ENCODE data around the gene SMARCB1. TPM values are rescaled to one million over a fixed set of nuclear protein-coding genes. Genes with fewer than 3 reads are reported as not detected.

Gene SMARCB1
- total and polyA plus RNA-seq, 2 donors (not counting 1 experiment from before 2014, with no cell fraction given): 179 to 190 TPM

DNA sequence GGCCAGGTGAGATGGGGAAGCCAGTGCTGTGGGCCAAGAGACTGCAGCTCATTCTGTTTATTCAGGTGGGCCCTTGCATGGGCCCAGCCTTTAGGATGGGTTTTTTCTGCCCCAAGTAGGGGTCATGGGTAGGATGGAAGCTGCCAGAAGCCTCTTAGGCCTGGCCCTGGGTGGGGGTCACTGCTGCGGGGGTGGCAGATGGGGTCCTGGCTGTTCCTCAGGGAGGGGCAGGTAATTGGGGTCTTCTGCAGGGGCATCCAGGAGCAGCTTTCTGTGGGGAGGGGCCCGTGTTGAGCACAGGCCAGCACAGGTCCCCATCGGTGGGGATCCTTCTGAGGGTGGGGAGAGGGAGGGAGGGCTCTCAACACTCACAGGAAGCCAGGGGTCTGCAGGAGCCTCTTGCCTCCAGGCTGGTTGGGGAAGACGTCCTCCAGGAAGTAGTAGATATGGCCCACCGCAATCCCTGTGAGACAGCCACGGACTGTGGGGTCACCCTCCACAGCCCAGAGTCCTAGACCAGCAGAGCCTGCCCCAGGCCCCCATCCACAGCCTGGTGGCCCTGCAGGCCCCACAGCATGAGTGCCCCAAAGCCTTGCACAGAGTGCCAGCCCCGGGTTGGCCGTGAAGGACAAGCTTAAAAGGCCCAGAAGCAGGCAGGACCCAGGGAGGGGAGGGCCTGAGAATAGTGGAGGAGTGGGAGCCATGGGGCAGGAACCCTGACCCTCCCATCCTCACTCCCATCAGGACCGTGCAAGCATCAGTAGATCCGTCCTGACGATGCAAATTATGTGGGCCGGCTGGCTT, 50.1 kb downstream of the SMARCB1 start:
- Histone ChIP-seq H4K20me1 (ENCODE audit: control insufficient read depth, insufficient read depth, low read length, poor library complexity, severe bottlenecking) (peaks cover 30% of the 10 kb centered on the region), H3K4me3 (ENCODE audit: control extremely low read depth in 1 of 5, extremely low read depth in 1 of 5, insufficient read depth in 1 of 5, low read depth in 2 of 5, low read length in 4 of 5) (peak overlapping the region in 1 of 5 experiments; percentile 69), H3K9ac (ENCODE audit: low read length) (peak overlapping the region; percentile 75), H3K4me2 (replicated peaks; ENCODE audit: low read depth, low read length, poor library complexity, severe bottlenecking) (peak overlapping the region; percentile 93), H3K27ac (ENCODE audit: low read length in 2 of 2) (peak overlapping the region; percentile 98), H3K9me3 (ENCODE audit: control extremely low read depth in 1 of 3, control insufficient read depth in 2 of 3, insufficient read depth in 1 of 3, low read length in 2 of 3) (no peaks in the 10 kb centered on the region), H3K4me1 (ENCODE audit: control insufficient read depth in 2 of 2, insufficient read depth in 2 of 2, low read length in 2 of 2) (peaks cover 31 to 41% of the 10 kb centered on the region in 2 donors), H3K36me3 (replicated peaks in 1 of 2; ENCODE audit: control extremely low read depth in 1 of 2, control insufficient read depth in 1 of 2, extremely low read depth in 1 of 2, insufficient read depth in 2 of 2, low read length in 1 of 2) (peaks cover 0 to 51% of the 10 kb centered on the region in 2 experiments), H3K79me2 (ENCODE audit: control insufficient read depth, insufficient read depth, low read length) (peaks cover 23% of the 10 kb centered on the region), H3K27me3 (replicated peaks in 1 of 4; ENCODE audit: control extremely low read depth in 1 of 4, control insufficient read depth in 3 of 4, insufficient read depth in 4 of 4, low read length in 3 of 4) (no peaks in the 10 kb centered on the region), H2AFZ (ENCODE audit: insufficient read depth, low read depth, low read length, poor library complexity, severe bottlenecking) (no peak overlapping the region)
- POLR2A ChIA-PET: interaction anchor here (0.5 to 2.4 kb wide), 10 partner anchors 8 to 66 kb away, joined by 3 to 12 read pairs (median 4); partner anchors contain the start of genes MMP11 and SLC2A11
- Mint-ChIP-seq H3K4me1 (peaks cover 63% of the 10 kb centered on the region), H3K9me3 (ENCODE audit: insufficient read depth) (no peaks in the 10 kb centered on the region), H3K27ac (peak overlapping the region; percentile 99), H3K27me3 (no peaks in the 10 kb centered on the region), H3K4me3 (peak overlapping the region; percentile 89)
- DNase-seq: no peak
- CTCF ChIA-PET: interaction anchor here (0.5 to 1.4 kb wide), 7 partner anchors 8 to 293 kb away, joined by 3 to 8 read pairs (median 4); no protein-coding TSS in a partner anchor
- 56% methylated on average over 9 of the region's 12 CpGs for WGBS (ENCODE audit: insufficient coverage)
- intact Hi-C loops (cut with micrococcal nuclease): loop anchor here (10.0 kb wide), 1 partner anchor 598 kb away; no protein-coding TSS in a partner anchor
- TF ChIP-seq, protein P1, sequence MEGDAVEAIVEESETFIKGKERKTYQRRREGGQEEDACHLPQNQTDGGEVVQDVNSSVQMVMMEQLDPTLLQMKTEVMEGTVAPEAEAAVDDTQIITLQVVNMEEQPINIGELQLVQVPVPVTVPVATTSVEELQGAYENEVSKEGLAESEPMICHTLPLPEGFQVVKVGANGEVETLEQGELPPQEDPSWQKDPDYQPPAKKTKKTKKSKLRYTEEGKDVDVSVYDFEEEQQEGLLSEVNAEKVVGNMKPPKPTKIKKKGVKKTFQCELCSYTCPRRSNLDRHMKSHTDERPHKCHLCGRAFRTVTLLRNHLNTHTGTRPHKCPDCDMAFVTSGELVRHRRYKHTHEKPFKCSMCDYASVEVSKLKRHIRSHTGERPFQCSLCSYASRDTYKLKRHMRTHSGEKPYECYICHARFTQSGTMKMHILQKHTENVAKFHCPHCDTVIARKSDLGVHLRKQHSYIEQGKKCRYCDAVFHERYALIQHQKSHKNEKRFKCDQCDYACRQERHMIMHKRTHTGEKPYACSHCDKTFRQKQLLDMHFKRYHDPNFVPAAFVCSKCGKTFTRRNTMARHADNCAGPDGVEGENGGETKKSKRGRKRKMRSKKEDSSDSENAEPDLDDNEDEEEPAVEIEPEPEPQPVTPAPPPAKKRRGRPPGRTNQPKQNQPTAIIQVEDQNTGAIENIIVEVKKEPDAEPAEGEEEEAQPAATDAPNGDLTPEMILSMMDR (IDR thresholded peaks at IDR 0.05): no peak
- TF ChIP-seq EZH2 (IDR thresholded peaks at IDR 0.05; ENCODE audit: borderline replicate concordance, insufficient read depth, low read depth, low read length, poor library complexity, severe bottlenecking): no peak
- no peak for ATAC-seq (ENCODE audit: low read depth)
